ENCODE measurements around the gene ACHE.

GRCh38 chr7:100878685-100879084 lies 17.0 kb downstream of the ACHE start:
- TF ChIP-seq POLR2A (IDR thresholded peaks at IDR 0.05) (no peak), CTCF (IDR thresholded peaks at IDR 0.05) (no peak), POLR2AphosphoS5 (IDR thresholded peaks at IDR 0.05) (no peak), EP300 (IDR thresholded peaks at IDR 0.05) (no peak)

Measured in sigmoid colon (tissue), 4 donors.